ENCODE results near the gene TMEM121B.

Gene TMEM121B

DNA sequence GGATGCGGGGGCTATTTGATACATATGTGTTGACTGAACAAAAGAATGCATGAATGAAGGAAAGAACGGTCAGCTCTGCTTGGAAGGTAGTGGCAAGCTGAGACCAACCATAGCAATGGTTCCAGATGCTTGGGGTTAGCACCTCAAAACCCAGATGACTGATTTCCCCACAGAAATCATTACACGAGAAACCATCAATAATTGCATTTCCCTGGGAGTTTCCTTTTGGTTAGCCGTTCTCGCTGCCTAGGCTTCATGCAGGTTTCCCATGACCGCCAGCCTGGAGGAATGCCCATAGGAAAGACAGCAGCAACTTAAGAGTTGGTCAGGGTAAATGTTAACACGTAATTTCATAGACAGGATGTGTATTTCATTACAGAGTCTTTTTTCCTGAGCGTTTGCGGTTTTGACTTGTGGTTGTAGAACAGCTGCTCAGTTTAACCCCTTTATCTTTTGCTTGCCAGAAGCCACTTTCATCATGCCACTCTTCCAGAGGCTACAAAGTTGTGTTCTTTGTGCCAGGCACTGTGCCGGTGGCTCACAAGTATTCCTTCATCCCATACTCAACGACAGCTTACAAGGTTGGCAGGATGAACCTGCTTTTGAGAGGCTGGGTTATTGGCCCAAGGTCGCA lies 33.5 kb downstream of the TMEM121B start:
- peak; percentile 54 for DNase-seq (ENCODE audit: low read depth)

DNA sequence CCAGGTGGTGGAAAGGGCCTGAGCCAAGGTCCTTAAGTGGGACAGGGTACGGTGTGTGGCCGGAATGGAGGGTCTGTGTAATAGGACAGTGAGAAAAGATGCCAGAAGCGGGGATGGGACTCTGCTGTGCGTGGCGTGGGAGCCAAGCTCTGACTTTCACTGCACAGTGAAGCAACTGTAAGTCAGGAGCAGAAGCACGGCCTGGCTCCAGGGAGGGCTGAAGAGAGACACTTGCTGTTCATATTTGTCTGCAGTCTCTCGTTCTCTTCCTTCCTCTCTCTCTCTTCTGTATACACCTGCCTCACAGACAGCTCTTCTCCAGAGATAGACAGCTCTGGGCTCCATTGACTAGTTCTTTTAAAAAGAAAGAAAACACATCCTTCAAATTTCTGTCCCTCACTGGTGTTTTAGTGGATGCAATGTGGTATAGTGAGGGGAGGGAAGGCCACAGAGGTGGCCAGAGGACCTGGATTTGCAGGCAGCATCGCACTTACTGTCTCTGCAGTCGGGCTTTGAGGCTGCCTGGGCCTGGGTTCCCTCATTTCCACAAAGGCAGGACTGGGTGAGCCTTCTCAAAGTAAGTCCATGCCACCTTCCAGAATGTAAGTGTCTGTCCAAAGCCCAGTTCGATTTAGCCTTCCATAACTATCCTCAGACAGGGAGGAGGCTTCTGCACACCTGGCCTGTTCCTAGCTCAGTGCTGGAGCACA lies 34.2 kb downstream of the TMEM121B start:
- no peak for DNase-seq (ENCODE audit: low read depth)

DNA sequence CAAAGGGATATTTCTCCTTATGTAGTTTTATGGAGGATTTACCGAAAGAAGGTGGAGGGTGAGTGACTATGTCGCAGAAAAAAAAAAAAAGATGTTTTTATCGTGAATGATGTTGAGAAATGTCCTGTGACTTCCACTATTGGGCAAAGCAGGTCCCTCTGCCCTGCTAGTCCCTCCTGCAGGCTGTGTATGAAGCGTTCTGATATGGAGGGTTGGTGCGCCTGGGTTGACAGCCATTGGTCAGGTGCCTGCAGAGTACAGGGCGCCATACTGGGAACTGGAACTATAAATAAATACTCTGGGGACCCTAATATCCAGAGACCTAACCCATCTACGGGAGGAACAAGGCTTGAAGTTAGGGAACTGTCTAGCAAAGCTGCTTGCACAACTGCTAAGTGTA lies 34.9 kb downstream of the TMEM121B start:
- DNase-seq (ENCODE audit: low read depth) = no peak

DNA sequence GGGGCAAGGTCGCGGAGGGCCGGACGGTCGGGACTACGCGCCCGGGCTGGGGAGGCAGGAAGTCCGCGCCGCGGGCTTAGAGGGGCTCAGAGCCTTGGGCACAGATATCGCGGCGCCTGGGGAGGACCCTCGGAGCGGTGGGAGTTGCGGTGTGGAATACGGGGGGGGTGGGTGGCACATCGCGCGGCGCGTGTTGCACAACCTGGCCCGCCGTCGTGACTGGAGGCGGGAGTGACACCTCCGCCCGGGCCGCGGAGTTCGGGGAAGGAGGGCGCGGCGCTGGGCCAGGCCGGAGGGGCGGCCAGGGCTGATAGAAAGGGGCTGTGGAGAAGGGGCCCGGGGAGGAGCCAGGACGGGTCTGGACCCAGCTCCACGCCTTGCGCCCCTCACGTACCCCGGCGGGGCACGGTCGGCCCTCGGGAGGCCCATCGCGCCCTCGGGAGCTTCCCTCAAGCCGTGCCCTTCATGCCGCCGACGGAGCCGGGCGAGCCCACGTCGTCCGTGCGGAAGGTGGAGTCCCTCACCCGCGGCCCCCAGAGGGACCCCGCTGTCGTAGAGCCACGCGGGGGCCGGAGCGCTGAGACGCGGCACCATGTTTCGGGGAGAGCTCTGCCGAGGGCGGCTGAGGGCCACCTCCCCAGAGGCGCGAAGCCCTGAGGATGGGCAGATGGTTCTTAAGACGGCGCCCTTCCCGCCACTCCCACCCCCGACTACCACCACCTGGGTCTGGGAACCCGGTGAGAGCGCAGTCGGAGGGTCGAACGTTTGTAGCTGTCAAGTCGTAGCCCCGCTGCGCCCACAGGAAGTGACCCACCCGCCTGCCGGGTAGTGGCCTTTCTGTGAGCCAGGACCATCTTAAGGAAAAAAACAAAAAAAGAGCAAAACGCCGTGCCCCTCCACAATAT lies 35.6 kb downstream of the TMEM121B start:
- peak; percentile 30 for DNase-seq (ENCODE audit: low read depth)

DNA sequence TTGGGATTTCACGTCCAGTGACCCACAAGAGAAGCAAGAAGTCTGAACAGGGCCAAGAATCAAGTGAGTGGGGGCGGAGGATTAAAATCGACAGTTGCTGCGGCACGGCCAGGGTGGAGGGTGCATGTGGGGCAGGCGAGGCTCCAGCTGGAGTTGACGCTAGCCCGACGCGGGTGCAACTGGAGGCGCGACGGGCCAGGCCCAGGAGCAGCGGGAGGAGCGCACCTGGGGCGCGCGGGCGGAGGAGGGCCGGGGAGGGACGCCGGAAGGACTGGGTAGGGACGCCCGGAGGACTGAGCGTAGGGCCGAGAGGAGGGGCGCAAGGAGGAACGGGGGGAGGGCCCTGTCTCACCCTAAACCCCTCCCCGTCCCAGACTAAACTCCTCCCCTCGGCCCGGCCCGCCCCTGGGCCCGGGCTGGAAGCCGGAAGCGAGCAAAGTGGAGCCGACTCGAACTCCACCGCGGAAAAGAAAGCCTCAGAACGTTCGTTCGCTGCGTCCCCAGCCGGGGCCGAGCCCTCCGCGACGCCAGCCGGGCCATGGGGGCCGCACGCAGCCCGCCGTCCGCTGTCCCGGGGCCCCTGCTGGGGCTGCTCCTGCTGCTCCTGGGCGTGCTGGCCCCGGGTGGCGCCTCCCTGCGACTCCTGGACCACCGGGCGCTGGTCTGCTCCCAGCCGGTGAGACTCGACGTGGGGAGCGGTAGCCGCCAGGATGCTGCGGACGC lies 36.4 kb downstream of the TMEM121B start, which contains the start of gene IL17RA:
TSS of gene IL17RA (plus strand) at position 447 of the 723 bp plus-strand sequence. CDS start at position 539, 92 bp downstream.
- peak; percentile 91 for DNase-seq (ENCODE audit: low read depth)

DNA sequence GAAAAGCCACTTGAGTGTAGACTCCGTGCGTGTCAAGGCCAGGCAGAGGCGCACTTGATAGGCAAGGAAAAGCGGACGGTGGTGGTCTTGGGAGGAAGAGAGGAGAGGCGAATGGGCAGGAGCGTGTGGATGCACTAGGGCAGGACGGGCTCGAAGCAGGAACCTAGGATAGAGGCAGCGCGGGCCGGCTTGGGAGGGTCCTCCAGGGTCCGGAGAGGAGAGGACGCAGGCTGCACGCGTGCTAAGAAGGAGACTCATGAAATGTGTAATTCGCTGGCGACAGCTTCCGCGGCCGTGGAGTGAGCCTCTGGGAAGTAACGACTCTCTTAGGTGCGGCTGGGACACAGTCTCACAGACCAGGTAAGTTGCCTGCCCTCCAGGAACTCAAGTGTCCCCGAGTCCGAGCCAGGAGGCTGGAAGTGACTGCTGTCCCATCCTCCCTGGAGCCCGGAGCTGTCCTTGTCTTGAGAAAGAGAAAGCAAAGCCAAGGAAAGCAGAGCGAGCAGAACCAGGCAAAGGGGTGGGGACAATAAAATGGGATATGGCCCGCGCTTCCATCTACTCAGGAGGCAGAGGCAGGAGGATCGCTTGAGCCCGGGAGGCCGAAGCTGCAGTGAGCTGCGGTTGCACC lies 37.2 kb downstream of the TMEM121B start:
- no peak for DNase-seq (ENCODE audit: low read depth)

DNA sequence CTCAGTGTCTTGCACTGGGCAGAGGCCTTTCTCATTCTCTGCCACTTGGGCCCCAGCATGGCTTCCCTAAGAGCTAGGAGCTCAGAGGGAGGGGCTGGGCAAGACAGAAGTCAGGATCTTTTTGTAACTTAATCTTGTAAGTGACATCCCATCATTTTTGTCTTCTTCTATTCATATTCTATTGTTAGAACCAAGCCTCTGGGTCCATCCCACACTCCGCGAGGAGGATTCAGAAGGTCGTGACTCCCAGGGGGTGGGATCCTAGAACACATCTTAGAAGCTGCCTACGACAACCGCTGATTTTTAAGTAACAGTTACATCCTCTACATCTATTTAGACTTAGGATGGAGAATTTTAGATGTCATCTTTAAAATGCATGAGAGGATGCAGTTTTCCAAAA lies 37.9 kb downstream of the TMEM121B start:
- DNase-seq (ENCODE audit: low read depth) = no peak

DNA sequence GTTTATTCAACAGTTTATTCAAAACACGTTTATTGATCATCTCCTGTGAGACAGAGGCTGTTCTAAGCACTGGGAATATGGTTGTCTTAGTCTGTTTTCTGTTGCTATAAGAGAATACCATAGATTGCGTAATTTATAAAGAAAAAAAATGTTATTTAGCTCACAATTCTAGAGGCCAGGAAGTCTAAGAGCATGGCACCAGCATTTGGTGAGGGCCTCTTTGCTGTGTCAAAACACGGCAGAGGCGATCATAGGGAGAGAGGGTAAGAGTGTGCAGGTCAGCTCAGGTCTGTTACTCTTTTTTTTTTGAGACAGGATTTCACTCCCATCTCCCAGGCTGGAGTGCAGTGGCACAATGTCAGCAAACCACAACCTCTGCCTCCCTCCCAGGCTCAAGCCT lies 41.6 kb downstream of the TMEM121B start:
- no peak for DNase-seq (ENCODE audit: low read depth)

DNA sequence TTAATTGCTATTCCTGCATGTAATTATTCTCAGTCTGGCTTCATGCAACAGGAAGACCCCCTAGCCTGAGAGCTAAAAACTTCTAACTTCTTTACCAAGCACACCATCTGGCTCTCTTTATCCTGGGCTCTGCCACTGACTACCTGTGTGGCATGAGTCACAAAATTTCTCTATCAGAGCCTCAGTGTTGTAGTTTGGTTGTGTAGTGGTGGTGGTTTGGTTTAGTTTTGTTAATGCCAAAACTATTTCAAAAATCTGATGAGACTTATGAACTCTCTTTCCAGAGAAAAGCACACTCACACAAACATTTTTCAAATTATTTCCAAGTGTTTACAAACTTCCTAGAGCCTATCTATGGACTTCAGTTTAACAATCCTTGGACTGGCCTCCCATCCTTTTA lies 43.9 kb downstream of the TMEM121B start:
- peak; percentile 84 for DNase-seq (ENCODE audit: low read depth)

DNA sequence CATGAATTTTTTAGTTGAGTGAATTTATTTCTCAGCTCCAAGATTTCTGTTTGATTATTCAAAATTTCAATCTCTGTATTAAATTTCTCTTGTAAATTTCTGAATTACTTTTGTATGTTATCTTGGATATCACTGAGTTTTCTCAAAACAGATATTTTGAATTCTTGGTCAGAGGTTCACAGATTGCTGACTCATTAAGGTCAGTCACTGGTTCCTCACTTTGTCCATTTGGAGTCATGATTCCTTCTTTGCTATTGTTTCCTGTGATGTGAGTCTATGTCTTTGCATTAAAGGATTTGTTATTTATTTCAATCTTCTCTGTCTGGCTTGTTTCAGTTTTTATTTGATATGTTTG lies 46.5 kb downstream of the TMEM121B start:
- DNase-seq (ENCODE audit: low read depth) = peak; percentile 49

DNA sequence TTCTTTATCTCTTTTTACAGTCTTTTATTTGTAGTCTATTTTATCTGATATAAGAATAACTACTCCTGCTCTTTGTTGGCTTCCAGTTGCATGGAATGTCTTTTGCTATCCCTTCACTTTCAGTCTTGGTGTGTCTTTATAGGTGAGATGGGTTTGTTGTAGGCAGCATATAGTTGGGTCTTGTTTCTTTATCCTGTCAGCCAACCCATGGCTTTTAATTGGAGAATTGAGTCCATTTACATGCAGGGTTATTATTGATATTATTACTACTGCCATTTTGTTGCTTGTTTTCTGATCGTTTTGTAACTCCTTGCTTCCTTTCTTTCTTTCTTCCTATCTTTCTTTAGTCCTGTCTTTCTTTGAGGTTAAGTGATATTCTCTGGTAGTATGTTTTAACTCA lies 48.3 kb downstream of the TMEM121B start:
- DNase-seq (ENCODE audit: low read depth) = no peak
